KG1 (cell line): ENCODE results near the gene CCDC74A.
"Not testable (repeated sequence)": the region's sequence is repeated elsewhere in the genome, so short reads cannot be mapped to it uniquely, and the experiment has no call there.

Source experiments
- DNase-seq: peaks from one replicate; lab custom pipeline; 2025; lab: John Stamatoyannopoulos, UW

CCDC74A gene

DNA sequence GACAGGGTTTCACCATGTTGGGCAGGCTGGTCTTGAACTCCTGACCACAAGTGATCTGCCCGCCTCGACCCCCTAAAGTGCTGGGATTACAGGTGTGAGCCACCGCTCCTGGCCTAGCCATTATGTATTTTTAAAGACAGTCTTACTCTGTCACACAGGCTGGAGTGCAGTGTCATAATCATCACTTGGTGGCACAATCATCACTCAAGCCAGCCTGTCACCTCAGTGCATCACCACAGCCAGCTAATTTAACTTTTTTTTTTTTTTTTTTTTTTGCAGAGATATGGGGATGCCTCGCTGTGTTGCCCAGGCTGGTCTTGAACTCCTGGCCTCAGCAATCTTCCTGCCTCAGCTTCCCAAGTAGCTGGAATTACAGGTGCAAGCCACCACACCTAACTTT is 24.1 kb upstream of the CCDC74A start:
- not testable (repeated sequence) for DNase-seq

DNA sequence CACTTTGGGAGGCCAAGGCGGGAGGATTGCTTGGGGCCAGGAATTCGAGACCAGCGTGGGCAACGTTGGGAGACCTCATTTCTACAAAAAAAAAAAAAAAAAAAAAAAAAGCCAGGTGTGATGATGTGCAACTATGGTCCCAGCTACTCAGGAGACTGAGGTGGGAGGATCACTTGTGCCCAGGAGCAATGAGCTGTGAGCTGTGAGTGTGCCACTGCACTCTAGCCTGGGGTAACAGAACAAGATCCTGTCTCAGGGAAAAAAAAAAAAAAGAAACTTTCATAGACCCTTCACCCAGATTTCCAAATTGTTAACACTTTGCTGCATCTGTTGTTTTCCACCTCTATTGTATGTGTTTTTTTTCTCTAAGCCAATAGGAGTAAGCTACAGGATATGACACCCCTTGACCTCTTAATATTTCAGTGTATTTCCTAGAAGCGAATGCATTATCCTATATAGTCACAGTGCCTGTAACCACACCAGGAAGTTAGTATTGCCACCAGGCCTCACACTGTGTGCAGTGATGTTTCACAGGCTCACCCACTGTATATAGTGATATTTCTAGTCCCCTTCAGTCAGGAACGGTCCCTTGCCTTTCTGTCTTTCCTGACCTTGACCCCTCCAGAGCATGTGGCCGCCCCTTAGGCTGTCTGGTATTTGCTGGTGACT is 23.5 kb upstream of the CCDC74A start:
- DNase-seq: not testable (repeated sequence)

DNA sequence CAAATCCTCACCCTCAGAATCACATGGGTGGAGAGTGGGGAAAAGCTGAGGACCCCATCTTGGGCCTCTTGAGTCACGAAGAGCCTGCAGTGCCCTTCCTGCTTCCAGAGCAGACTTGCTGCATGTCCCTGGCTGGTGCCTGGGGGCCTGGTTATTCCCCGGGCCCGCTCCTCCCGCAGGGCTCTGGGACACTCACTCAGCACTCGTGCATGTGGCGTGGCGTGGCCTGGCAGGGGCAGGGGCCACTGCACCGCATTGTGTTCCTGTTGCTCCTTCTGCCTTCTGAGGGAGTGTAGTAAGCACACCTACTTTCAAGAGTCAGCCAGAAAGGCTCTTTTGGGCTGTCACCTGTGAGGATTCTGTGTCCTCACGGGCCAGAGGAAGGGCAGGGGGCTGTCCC is 18.1 kb upstream of the CCDC74A start:
- no peak for DNase-seq

DNA sequence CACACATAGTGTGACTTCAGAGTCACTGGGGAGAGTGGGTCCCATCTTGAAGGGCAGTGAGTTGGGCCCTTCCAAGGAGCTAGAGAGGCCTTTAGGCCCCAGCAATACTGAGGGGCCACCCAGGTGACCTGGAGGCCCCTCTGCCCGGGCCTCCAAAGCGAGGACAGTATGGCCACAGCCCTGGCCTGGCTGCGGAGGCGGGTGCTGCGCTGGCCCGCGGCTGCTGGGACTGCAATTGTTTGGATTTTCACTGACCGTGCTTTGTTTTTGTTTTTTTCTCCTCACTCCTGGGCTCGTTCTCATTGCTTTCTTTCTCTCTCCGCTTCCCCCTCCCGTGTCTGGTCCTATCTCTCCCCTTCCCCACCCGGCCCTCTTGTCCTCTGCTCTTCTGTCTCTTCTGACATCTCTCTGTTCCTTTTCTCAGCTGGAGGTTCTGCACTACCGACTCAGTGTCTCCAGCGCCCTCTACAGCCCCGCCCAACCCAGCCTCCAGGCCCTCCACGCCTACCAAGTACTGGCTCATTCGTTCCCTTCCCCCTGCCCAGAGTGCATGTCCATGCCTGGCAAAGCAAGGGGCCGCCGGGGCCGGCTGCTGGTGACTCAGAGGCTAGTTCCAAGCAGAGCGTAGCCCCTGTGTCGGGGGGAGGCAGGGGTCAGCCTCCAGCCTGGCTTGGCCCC is 16.3 kb upstream of the CCDC74A start:
- DNase-seq: not testable (repeated sequence)

DNA sequence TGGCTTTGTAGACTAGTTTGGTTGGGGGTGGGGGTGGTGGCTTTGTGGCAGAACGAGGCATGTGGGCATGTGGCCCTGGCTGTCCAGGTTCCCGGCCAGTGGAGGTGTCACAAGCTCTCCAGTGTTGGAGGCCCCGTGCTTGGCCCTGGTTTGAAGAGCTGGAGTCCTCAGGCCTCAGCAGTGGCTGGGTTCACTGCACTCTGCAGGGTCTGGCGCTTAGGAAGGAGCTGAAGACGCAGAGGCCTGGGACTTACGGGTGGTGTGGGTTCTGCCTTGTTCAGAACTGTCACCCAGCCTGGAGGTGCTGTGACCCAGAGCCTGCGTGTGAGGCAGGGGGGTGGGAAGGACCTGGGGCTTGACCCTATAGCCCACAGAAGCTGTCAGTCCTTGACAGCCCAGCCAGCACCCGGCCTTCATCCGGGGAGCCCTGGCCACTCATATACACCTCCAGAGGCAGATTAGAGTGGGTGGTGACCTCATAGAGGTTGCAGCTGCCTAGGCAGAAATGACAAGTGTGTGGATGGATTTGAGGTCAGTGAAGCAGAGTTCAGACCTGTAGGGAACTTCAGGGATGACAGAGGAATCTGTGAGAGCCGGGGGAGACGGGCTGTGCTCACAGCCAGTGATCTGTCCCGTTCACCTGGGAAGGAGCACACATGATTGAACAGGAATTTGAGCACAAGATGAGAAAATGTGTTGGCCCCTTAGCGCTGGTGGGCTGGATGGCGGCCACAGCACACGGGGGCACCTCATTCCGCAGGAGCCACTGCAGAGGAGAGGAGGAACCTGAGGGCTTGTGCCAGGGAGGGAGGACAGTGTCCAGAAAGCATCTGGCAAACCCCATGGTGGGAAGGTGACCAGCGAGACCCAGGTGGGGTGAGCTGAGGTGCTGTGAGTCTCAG is 15.5 kb upstream of the CCDC74A start:
- DNase-seq: not testable (repeated sequence)

DNA sequence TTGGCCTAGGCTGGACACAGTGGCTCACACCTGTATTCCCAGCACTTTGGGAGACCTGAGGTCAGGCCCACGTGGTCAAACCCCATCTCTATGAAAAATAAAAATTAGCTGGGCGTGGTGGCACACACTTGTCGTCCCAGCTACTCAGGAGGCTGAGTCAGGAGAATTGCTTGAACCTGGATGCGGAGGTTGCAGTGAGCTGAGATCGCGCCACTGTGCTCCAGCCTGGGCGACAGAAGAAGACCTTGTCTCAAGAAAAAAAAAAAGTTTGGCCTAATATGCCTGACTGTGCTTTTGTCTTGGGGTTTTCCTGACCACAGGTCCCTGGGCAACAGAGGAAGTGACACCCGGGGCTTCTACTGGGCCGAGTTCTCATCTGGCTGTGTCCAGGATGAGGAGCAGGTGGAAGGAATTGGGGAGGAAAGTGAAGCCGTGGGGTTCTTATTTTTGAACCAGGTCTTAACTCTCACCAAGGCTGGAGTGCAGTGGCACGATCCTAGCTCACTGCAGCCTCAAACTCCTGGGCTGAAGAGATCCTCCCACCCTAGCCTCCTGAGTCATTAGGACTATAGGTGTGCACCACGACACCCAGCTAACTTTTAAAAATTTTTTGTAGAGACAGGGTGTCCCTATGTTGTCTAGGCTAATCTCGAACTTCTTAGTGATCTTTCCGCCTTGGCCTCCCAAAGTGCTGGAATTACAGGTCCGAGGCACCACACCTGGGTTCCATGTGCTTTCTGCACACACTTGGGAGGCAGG is 13.1 kb upstream of the CCDC74A start:
- not testable (repeated sequence) for DNase-seq

DNA sequence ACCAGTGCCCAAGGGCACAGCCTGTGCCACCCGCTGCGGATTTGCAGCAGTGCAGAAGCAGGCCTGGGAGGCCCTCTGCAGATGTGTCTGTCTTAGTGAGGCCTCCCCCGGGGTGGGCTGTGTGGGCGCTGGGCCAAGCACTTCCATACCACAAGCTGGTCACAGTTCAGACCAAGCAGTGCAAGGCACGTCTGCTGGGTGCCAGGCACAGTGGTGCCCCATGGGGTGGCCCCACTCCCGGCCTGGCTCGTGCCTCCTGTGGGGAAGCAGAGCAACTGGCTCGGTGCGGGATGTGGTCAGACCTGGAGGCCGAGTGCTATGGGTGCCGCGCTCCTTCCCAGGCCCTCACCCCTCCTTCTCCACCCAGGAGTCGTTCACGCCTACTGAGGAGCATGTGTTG is 12.5 kb upstream of the CCDC74A start:
- DNase-seq: not testable (repeated sequence)

DNA sequence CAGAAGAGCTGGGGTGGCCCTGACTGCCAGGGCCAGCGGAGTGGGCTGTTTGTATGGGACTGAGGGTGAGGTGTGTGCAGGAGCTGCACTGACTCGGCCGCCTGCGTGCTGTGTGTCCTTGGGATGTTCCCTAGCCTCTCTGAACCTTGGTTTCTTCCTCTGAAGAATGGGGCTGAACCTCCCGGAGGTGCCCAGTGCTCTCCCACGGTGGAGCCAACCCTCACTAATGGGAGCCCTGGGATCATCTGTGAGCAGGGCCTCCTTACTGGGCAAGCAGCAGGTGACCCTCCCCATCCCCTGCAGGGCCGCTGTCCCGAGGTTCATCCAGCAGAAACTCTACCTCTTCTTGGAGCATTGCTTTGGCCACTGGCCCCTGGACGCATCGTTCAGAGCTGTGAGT is 11.7 kb upstream of the CCDC74A start:
- DNase-seq: no peak

DNA sequence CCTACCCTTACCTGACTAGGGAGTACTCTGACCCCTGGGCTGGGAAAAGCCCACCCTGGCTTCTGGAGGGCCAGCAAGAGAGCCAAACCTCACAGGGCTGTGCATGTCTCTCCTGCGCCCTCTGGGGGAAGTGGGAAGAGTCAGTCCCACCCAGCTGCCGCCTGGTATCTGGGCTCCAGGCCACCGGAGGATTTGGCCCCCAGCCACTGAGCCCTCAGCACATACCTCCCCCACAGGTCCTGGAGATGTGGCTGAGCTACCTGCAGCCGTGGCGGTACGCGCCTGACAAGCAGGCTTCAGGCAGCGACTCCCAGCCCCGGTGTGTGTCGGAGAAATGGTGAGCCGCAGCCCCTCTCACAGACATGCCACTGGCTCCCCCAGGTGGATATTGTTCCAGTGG is 11.1 kb upstream of the CCDC74A start:
- not testable (repeated sequence) for DNase-seq

DNA sequence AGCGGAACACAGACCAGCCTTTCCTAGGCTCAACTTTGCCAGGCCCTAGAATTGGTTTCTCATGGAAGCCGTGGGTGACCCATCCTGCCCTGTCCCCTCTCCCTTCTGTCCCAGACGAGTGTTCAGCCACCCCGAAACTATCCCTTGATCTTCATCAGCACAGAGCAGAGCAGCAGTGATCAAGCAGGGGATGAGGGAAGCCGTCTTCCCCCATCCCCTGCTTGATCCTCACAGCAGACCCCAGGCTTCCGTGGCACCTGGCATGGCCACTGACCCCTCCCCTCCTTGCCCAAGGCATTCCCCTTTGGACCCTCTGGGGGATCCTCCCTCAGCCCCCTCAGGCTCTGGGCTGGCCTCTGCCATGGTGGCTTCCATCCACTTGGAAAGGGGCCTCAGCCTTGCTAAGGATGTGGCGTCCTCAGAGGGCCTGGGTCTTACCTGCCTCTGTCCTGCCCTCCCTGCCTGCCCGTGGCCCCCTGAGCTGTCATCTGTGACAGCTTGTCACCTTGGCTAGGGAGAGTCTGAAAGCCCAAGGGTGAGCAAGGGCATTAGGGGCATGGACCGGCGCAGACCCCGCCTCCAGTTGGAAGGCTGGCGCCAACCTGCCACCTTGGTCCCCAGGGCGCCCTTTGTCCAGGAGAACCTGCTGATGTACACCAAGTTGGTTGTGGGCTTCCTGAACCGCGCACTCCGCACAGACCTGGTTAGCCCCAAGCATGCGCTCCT is 10.4 kb upstream of the CCDC74A start:
- DNase-seq: no peak

DNA sequence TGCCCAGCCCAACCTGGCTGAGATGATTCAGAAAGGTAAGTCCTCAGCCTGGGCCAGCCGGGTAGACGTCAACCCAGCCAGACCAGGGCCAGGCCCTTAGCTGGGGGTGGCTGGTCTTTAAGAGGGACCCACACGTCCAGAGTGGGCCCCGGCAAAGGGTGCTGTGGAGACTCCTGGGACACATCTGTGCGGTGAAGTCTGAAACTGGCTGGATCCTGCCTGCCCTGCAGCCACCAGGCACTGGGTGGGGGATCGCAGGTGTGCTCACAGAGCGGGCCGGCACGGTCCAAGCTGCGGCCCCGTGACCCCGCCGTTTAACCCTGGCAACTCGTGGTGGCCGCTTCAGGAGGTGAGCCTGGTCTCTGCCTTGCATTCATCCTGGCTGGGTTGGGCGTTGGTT is 9.8 kb upstream of the CCDC74A start:
- DNase-seq: not testable (repeated sequence)

DNA sequence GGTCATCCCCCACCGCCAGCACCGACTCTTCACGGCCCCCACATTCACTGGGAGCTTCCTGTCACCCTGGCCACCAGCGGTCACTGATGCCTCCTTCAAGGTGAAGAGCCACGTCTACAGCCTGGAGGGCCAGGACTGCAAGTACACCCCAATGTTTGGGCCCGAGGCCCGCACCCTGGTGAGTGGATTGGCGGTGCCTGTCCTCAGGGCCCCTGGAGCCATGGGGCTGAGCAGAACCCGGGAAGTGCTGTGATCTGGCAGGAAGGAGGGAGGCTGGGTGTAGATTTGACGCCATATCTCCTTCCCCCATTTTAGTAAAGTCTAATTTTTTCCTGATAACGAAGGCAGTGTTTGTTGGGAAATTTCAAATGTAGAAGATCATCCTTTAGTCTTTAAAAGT is 9.2 kb upstream of the CCDC74A start:
- not testable (repeated sequence) for DNase-seq

DNA sequence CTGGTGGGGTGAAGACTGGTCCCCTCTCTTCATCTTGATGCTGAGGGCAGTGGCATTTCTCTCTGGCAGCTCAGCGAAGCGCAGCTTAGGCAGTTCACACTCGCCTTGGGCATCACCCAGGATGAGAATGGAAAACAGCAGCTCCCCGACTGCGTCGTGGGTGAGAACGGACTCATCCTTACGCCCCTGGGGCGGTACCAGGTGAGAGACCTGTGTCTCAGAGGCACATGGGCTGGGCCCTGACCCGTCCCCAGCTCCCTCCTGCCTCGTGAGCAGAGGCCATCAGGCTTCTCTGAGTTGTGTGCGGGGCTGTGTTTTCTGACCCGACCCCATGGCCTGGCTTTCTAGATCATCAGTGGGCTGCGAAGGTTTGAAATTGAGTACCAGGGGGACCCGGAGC is 8.2 kb upstream of the CCDC74A start:
- DNase-seq: no peak

DNA sequence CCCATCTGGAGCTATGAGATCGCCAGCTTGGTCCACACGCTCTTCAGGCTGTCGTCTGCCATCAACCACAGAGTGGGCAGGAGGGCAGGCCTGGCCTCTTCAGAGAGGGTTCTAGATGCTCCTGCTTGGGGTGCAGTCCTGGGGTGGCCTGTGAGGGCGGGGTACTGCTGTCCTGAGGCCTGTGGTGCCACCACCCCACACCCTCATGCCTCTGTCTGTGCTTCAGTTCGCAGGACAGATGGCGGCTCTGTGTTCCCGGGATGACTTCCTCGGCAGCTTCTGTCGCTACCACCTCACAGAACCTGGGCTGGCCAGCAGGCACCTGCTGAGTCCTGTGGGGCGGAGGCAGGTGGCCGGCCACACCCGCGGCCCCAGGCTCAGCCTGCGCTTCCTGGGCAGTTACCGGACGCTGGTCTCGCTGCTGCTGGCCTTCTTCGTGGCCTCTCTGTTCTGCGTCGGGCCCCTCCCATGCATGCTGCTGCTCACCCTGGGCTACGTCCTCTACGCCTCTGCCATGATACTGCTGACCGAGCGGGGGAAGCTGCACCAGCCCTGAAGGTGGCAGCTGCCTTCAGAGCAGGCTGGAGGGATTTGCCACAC is 7.7 kb upstream of the CCDC74A start:
- DNase-seq: not testable (repeated sequence)

DNA sequence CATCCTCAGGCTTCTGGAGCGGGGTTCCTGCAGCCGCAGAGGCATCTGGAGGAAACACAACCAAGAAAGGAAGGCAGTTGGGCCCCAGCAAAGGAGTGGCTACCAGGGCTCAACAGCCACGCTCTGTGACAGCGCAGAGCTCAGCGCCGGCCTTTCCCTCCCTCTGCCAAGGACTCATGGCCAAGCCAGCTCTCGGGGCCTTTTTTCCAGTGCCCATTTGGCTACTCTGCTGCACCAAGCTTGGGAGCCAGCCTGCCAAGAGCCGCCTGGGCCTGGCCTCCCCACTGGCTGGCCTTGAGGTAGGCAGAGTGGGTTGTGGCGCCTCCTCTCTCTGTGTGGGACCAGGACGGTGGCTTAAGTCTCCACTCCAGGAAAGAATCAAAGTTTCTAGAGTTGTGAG is 7.2 kb upstream of the CCDC74A start:
- no peak for DNase-seq

DNA sequence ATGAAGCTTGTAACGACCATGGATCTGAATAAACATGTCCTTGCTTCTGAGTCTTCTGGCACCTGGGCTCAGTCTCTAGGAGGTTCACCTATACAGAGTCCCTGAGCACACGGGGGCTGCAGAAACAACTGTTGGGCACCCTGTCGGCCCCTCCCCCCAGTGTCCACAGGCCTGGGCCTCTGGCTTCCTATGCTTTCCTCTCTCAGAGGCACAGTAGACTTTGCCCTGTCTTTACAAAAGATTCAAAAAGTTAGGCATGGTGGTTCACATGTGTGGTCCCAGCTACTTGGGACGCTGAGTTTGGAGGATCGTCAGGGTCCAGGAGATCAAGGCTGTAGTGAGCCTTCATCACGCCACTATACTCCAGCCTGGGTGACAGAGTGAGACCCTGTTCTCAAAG is 6.2 kb upstream of the CCDC74A start:
- not testable (repeated sequence) for DNase-seq

DNA sequence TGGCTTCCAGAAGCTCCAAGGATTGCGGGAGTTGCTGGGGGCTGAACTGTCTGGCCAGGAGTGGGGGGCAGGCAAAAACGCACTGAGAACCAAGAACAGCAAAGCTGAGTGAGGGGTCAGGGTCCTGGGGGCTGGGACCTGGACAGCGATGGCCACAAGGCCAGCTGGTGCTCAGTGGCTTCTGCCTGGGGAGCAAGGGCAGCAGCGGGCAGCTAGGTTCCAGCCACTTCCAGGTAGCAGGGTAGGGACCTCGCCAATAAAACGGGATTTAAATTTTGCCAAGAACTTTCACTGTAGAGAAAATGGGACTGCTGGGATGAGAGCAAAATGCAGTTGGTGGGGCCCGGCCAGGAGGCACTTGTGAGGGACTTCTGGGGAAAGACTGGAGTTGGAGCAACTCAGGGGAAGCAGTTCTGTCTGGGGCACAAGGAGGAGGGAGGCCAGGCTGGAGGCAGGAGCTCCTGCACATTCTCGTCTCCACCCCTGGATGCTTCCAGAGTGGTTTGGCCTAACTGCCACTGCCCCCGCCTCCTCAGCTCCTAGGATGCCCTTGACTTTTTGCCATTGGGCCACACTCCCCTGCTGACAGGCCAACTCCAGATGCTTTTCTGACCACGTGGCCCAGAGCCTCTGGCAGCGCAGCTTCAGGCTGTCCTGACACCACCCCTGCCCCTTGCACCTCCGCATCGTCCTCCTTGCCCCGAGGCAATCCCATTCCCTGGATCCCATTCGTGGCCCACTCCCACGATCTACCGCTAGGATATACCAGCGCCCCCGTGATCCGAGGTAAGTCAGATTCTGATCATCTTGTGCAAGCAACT is 5.5 kb upstream of the CCDC74A start:
- no peak for DNase-seq

DNA sequence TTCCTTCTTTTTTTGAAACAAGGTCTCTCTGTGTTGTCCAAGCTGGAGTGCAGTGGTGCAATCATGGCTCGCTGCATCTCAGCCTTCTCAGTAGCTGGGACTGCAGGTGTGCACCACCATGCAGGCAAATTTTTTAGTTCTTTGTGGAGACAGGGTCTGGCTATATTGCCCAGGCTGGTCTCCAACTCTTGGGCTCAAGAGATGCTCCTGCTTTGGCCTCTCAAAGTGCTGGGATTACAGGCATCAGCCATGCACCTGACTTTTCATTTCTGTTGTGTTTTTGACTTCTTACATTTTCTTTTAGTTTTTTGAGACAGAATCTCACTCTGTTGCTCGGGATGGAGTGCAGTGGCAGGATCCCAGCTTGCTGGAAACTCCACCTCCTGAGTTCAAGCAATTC is 2.4 kb upstream of the CCDC74A start:
- DNase-seq: not testable (repeated sequence)

DNA sequence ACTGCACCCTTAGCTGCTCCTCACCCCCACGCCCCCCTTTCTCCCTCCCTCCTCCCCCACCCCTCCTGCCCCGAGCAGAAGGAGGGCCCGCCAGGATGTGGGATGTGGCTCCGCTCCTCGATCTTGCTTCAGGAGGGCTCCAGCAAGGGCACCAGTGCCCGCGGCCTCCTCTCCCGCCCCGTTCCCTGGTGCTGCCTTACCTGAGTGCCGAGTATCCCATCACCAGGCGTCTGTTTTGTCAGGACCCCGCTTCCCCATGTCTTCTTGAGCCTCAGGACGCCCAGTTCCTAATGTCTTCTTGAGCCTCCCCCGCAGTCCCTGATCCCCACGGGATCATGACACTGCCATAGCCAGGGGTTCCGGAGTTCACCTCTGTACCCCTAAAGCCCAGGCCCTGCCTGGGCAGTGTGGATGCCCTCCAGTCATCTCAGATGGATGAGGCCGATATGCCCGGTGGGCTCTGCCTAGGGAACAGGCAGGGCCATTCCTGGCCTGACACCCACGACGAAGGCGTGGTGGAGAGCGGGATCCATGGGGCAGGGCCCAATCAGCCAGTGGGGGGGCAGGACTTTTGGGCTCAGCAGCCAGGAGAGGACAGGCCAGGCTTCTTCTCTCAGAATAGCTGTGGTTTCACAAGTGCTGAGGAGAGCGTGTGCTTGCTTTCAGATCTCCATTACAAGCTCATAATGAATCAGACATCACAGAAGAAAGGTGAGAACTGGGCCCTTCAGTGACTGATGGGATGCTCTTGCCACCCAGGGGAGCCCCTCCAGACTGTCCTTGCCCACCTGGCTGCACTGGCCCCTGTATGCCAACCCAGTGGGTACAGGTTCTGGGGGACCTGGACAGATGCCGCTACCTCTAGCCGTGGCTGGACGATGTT is 1.5 kb downstream of the CCDC74A start:
- DNase-seq: not testable (repeated sequence)
